NK-92 (cell line): ENCODE results near the gene IMMP2L.
"Not testable (repeated sequence)": the region's sequence is repeated elsewhere in the genome, so short reads cannot be mapped to it uniquely, and the experiment has no call there.

Source experiments
- DNase-seq: peaks from one replicate; lab custom pipeline; 2025; ENCODE audit not compliant: unreplicated experiment; lab: John Stamatoyannopoulos, UW

The IMMP2L gene

DNA sequence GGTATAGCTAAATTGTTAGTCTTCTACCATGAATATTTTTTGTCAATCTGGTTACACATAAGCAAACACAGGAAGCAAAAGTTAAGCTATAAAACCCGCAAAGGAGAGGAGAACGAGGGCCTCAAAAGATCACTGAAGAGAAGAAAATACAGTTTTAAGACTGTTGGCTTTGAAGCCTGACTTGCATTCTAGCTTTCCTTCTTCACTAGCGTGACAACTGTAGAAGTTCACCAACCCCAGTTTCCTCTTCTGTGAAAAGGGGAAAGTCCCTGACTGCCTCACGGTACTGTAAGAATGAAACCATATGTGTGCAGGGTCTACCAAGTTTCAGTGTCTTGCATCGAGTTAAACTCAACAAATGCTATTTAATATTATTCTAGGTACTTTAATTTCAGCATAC lies 478.9 kb downstream of the IMMP2L start:
- no peak for DNase-seq

DNA sequence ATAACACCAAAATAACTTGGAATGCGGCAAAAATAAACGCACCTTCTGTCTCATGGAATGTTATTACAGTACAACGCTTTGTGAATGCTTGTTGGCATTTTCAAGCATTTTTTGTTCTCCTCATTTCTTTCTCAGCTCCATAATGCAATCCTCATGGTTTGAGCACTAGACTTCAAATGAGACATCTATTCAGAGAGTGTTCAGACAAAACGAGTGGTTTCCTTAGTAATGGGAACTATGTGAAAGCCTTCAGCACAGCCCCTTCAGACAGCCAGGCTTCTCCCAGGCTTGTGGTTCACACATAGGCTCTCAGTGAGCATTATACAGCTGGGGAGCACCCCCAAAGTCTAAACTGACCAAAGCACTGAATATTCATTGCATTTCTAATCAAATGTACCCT lies 479.9 kb downstream of the IMMP2L start:
- DNase-seq: no peak

DNA sequence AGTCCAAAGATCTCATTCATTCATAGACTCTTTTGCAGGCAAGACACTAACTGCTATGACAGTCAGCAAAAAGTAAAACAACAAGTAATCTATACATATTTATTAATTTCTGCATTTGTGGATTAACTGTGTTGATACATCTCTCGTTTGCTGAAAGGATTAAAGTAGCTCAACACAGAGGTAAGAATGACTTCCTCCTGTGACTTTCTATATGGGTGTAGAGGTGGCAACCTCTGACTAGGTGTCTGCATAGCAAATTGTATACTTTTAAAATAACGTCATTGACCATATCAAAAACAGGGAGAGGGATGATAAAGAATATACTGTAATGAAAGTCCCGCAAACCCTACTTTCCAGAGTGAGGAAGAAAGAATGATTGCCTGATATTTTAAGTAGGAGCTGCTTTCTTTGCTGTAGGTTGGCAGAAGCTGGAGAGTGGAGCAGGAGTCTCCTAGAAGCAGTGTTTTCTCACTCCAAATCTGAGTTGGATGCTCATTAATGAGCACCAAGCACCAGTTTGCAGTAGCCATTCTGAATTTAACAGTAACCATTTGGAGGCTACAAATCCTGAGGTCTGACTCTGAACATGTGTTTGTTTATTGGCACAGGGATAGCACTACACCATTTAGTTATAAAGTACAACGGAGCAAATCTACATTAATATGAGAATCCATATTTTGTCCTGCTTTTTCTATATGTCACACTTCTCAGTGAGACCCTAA lies 480.6 kb downstream of the IMMP2L start:
- DNase-seq: no peak

DNA sequence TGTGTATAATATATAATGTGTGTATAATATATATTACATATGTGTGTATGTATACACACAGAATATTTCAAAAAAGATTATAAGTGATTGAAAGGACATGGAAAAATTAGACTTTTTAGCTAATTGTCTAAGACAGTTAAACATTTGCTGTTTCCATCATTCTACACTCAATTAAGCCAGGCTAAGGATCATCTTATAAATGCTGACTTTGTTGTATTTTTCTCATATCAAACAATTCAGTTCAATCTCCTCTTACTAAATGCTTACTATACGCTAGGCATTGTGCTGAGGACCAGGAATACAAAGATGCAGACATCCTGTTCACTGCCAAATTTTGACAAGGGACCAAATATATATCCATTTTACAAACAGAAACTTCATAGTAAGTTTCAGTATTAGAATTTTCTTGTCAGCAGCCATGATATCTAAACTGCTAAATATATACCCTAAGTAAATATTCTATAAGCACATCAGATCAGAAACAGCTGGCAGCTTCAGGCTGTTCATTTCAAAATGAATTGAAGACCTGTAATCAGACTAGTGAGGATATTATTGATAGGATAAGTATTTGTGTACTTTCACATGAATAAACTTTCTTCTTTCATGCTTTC lies 481.7 kb downstream of the IMMP2L start:
- DNase-seq: no peak

DNA sequence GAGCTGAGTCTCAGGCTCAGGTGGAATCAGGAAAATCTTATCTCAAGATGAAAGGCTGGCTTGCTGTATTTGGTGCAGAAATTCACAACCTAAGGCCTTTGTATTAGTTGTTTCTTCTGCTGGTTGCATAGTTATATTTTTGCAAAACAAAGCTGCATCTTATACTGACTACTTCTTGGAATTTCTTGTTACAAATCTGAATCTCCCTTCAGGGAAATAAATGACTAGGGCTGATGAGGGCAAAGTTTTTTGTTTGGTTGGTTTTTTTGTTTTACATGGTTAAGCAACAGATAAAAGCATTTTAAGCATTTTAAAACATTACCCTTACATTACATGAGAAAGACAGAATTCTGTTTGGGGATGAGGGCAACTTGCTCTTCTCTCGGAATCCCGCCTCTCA lies 485.3 kb downstream of the IMMP2L start:
- no peak for DNase-seq

DNA sequence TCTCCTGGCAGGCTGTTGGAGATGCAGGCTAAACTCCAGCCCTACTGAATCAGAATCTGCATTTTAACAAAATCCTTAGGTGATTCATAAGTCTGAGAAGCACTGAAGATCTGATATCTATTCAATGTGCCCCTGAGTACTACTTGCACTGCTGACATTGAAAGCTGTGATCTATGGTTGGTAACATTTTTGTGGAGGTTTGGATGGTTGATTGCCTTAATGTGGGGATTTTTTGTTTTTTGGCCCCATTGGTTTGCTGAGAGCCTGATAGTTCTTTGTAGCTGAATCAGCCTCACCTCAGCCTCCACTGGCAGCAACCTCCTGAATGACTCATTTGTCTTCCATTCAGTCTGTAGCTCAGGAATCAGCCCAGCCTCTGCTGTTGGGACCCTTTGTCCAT lies 486.1 kb downstream of the IMMP2L start:
- no peak for DNase-seq

DNA sequence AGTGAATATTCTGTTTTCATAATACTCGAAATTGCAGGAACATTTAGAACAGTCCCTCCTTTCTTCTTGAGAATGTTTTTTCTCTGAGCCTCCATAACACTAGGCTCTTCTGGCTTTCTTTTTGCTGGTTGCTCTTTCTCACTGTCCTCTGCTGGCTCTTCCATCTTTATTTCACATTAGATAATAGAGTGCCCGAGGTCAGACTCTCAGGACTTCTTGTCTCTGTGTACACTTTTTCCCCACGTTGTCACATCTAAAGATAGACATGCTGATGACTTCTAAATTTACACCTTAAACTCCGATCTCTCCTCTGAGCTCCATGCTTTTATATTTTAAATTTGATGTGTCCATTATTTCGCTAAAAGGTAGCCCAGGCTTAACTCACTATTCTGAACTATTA lies 486.8 kb downstream of the IMMP2L start:
- no peak for DNase-seq

DNA sequence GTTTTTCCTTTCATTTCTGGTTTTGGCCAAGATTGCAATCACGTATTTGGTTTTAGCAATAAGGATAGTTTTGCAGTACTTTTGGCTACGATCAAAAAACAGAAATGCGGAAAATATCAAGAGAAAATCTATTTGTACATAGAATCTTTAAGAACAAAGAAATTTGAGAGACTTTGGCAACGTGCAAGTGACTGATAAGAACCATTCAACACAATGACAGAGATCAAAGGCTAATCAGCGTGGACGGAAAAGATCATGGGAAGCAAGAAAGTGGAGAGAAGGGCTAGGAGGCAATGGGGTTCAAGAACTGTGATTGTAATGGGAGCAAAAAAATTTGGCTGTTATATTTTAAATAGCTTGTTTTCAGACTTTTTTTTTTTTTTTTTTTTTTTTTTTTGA lies 487.5 kb downstream of the IMMP2L start:
- no peak for DNase-seq

DNA sequence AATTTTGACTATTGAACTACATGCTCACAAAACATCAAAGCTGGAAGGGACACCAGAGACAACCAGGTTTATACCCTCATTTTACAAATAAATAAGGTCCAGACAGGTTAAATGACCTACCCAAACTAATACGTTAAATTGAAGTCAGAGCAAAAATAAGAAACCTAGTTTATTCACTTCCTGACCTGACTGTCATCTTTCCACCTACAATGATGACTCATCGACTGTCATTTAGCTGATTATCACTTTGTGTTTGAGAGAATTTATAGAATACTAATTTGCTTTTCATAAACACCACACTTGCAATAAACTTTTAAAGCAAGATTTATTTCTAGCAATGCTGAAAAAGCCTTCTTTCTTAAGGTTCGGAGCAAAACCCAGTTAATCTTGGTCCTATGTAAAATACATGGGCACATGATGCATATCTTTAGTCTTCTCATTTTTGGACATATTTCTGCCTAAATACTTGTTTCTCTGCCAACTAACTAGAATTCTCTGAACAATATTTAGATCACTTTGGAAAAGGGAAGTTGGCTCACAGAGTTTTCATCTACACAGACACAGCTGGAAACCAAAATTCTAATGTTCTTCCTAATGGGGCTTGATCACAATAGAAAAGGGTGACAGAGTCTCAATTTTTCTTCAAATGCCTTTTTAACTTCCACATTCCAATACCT lies 488.1 kb downstream of the IMMP2L start:
- no peak for DNase-seq

DNA sequence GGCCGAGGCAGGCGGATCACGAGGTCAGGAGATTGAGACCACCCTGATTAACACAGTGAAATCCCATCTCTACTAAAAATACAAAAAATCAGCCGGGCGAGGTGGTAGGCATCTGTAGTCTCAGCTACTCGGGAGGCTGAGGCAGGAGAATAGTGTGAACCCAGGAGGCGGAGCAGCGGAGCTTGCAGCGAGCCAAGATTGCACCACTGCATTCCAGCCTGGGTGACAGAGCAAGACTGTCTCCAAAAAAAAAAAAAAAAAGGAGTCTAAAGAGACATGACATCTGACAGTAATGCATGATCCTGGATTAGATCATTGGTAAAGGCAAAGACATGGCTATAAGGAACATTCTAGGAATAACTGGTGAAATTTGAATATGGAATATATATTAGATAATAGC lies 489.6 kb downstream of the IMMP2L start:
- DNase-seq: not testable (repeated sequence)

DNA sequence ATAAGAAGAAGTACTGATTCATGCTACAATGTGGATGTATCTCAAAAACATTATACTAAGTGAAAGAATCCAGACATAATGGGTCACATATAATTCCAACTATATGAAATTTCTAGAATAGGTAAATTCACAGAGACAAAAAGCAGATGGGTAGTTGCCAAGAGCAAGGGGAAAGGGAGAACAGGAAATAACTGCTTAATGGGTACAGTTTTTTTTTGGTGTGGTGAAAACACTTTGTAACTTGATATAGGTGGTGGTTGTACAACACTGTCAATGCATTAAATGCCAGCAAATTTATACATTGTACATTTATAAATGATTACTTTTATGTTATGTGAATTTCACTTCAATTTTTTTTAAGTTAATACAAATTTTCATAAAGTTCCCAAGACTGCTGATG lies 490.7 kb downstream of the IMMP2L start:
- DNase-seq: no peak

DNA sequence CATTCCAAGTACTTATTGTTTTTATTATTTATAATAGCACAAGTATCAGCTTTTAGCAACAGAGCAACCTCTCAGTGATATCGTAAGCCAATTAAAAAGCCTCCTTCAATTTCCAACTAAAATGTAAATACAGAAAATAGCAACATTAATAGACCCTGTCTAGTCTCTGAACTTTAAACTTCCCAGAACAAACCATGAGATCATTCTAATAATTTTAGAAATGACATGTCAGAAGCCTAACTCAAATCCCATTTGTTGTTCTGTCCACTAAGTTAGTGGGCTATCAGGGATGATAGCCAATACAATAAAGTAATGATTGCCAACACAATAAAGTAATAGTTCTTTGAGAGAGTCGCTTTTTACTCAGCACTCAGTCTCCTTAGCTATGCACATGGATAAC lies 493.7 kb downstream of the IMMP2L start:
- no peak for DNase-seq

DNA sequence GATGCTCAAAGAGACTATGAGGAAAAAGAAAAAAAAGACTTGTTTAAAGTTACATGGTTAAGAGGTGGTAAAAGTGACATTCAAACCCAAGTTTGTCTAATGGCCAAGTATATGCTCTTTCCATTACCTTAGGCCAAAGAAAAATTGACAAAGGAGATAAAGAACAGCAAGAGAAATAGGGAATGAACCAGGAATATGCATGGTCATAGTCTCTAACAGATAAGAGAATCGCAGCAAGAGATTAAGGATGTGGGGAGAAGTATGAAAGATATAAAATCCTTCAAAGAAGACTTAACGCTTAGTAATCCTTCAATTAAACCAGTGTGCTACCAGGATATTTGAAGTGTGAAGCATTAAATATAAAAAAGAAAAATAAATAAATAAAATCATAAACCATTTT lies 494.6 kb downstream of the IMMP2L start:
- no peak for DNase-seq

DNA sequence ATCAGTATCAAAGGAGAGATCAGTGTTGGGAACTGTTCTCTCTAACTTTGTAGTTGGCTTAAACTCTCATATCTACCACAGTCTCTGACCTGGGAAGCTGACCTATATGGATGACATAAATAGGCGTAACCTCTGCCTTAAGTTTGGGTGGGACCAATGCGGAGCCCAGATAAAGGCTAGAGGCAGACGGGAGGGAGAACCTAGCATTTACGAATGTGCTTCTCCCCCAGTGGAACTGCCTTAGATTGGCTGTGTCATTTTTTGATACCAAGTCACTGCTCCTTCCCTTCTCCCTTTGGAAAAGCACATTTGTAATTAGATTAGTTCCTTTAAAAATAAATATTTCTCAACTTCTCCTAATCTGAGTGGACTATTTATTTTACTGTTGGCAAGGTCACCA lies 495.0 kb downstream of the IMMP2L start:
- DNase-seq: no peak

DNA sequence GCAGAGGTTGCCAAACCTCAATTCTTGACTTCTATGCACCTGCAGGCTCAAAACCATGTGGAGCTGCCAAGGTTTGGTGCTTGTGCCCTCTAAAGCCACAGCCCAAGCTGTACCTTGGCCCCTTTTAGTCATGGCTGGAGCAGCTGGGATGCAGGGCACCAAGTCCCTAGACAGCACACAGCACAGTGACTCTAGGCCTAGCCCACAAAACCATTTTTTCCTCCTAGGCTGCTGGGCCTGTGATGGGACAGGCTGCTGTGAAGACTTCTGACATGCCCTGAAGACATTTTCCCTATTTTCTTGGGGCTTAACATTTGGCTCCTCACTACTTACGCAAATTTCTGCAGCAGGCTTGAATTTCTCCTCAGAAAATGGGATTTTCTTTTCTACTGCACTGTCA lies 499.1 kb downstream of the IMMP2L start:
- DNase-seq: no peak

DNA sequence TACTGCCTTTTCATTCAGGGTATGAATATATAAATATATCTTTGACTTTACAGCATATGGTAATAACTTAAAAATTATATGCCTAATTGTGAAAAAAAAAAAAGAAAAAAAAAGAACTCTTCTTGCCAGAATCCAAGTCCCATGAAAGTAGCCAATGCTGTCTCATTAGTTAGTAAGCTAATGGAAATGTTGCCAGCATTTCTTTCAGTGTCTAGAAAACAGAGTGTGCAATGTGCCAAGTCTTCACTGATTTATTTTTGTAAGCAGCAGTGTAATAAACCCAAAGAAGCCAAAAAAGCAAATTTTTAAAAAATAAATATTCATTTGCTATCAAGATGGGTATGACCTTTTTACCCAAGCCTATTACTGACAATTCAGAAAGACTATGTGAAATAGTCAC lies 502.5 kb downstream of the IMMP2L start:
- no peak for DNase-seq

DNA sequence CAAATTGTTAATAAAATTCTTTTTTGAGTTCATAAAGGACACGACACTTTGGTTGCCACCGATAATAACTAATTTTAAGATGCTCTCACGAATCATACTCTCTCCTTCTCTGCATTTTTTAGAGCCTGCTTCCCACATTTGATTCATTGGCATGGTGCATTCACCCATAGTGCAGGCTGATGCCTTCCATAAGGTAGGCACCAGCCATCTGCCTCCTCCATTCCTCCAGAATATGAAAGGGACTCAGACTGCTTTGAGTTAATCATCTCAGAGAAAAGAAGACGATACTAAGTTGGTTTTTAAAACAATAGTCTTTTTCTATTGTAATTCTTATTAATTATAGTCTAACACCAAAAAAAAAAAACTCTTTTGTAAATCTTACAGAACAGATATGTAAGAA lies 505.2 kb downstream of the IMMP2L start:
- no peak for DNase-seq

DNA sequence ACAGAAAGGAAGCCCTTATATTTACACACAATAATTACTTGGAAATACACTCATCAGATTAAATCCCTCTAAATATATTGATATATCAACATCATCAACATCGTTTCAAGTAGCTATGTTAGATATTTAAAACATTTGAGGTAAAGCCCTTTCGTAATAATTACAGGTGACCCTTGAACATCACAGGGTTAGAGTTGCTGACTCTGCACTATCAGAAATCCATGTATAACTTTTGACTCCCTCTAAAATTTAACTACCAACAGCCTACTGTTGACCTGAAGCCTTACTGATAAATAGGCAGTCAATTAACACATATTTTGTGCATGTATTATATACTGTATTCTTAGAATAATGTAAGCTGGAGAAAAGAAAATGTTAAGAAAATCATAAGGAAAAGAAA lies 505.9 kb downstream of the IMMP2L start:
- DNase-seq: no peak

DNA sequence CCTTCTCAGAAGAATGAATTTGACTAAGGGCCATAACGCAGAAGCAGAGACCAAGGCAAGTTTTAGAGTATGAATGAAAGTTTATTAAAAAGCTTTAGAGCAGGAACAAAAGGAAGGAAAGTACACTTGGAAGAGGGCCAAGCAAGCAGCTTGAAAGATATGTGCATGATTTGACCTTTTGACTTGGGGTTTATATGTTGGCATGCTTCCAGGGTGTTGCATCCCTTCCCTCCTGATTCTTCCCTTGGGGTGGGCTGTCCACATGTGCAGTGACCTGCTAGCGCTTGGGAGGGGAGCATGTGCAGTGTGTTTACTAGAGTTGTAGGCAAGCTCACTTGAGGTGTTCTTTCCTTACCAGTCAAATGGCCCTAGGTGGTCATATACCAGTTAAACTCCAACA lies 509.3 kb downstream of the IMMP2L start:
- DNase-seq: no peak

DNA sequence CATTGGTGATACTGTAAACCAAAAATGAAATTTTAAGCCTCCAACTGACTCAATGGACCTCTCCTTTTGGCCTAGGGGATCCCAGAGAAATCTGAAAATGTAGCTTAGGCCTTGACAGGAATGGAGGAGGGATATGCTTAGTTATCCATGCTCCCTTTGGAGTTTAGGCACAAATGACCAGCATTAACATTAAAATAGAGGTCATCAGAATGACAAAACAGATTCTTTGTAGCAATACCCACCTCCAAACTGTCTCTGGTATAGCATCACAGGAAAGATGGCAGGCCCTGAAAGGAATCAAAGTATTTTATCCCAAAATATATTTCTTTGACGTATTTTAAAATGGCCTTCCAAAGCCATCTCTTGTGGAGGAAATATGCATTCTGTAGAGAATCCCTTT lies 510.5 kb downstream of the IMMP2L start:
- no peak for DNase-seq

DNA sequence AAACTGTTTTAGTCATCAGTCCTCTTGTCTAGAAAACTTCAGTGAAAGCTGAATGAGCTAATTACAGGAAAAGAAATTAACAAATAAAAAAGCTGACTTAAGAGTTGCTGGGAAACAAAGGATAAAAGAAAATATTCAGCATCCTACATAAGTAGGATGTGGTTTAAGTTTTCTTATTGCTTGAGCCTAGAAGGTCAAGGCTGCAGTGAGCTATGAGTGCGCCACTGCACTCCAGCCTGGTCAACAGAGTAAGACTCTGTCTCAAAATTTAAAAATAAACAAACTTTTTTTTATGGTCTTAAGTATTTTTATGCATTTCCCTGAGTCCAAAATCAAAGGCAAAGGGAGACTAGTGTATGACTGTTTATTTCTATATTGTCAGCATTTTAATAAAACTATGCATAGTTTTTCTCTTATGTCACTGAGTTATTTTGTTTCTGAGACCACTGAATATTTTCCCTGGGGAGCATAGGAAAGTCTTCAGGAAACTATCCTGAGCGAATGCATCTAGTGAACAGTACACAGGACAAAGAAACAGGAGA lies 511.3 kb downstream of the IMMP2L start:
- no peak for DNase-seq

DNA sequence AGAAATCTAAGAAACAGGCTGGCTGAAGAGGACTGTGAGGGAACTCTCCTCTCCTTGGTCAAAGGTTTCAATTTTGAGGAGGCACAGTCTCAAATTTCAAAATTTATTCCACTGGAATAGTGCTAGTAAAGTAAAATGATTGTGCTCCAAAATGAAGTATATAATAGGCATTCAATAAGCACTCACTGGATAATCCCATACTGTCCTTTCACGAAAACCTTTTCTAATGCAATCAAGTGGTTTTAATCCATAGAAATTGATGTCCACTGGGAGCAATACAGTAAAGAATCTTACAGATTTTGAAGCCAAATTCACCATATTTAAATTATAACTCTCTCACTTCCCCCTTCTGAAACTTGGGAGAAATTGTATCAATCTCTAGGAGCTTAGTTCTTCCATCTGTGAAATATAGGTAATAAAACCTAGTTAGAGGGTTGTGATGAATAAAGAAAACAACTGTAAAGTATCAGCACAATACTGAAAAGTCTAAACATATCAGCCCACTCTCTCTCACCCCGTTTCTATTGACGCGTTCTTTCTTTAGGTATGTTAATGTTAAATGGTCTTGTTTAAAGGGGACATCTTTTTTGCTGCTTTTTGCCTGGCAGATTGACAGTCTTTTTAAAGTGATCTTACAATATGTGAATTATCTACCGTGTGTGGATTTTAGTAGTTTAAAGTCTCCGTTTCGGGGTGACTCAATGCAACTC lies 512.2 kb downstream of the IMMP2L start:
- no peak for DNase-seq
